Suppressor macrophage treated with lipopolysaccharide for 1 hour (primary cell): ENCODE data around the gene EDN2.

ENCODE experiments used
- DNase-seq, 3 donors: peaks; one replicate each; pipeline ENCODE4 v3.0.0-alpha.2; 2020 to 2022

The EDN2 gene

GRCh38 chr1:41482001-41482765 is 2.3 kb downstream of the EDN2 start:
- no peak for DNase-seq

- DNase-seq = no peak
Measured at GRCh38 chr1:41481109-41481775, 3.2 kb downstream of the EDN2 start.

DNA sequence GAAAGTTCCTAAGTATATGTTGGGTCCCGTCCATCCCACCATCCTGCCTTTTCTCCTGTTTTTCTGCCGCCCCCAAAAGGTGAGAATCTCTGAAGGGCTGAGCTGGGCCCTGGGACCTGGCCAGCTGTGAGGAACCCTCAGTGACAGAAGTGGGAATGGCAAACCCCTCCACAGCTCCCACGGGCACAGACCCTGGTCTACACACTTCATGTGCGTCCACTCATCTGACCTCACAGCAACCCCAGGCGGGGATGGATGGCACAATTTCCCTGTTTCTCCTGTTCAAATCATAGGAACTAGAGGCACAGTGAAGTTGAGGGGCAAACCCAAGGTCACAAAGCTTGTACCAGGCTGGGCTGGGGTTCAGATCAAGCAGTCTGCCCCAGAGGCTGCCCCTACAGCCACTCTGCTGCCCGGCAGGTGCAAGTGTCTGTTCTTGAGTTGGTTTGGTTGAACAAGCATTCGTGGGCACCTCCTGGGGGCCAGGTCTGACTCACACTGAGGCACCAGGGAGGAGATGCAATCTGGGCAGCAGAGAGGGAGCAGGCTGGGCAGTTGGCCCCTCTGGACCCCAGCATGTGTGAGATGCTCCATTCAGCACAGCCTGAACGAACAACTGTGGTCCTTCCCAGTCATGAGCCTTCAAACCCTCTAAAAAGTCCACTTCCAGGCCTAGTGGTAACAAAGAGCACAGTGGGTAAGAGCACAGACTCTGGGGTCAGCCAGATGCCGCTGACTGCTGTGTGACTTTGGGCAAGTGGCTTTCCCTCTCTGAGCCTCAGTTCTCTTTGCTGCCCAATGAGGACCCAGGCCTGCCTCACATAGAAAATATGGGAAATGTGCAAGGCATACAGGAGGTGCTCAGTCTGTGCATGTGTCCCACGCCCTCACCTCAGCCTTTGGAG is 4.0 kb downstream of the EDN2 start:
- no peak for DNase-seq

- no peak for DNase-seq
Measured at GRCh38 chr1:41479808-41480160, 4.7 kb downstream of the EDN2 start.

DNA sequence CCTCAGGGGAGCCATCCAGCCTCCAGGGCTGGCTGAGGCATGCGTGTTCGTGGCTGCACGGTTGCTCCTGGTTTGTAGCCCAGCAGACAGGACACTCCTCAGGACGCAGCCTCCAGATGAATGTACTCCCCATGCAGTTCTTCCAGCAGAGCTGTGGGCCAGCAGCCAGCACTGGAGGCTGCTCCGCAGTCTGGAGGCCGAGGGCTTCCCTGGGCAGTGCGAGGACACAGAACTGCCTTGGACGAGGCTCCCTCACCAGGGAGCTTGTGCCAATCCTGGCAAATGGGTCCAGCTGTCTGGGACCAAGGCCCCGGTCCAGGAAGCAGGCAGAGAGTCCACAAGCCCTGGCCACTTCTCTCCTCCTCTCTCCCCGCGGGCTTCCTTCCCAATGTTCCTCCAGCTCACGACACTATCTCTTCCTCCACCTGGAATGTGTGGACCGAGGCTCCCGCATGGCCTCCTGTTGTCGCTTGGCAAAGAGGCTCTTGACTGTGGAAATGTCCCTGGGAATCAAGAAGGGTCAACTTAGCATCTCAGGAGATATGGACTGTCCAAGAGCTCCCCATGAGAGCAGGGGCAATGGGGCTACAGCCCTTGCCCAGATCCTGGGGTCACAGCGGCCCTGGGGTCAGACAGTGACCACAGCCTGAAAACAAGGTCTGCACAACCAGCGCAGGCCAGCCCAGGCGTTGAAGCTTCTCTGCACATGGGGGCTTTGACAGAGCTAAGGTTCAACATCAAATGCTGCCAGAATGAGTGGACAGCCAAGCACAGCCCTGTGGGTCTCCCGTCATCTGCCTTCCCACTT is 5.3 kb downstream of the EDN2 start:
- no peak for DNase-seq

DNA sequence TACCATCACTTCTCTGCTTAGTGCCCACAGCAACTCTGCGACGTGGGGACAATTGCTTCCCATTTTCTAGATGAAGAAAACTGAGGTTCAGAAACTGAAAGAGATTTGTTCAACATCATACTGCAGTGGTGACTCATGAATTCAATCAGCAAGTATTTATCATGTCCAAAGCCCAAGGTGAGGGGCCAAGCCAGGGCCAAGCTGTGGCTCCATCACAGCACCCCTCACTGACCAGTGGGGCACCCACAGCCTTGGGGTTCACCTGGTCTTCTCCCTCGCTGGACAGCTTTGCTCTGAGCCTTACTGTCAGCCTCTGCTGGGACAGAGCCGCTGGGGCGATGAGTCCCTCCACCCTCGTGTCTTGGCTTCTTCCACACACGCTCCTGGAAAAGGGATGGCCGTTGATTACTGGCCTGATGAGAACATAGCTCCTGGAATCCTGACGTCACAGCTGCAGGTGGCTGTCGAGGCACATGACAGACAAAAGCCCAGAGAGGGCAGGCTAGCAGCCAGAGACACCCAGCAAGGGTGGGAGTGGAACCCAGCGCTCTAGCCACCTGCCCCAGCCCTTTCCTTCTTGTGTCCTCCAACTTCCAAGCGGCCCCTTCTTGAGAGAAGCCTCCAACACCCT is 6.2 kb downstream of the EDN2 start:
- no peak for DNase-seq

DNA sequence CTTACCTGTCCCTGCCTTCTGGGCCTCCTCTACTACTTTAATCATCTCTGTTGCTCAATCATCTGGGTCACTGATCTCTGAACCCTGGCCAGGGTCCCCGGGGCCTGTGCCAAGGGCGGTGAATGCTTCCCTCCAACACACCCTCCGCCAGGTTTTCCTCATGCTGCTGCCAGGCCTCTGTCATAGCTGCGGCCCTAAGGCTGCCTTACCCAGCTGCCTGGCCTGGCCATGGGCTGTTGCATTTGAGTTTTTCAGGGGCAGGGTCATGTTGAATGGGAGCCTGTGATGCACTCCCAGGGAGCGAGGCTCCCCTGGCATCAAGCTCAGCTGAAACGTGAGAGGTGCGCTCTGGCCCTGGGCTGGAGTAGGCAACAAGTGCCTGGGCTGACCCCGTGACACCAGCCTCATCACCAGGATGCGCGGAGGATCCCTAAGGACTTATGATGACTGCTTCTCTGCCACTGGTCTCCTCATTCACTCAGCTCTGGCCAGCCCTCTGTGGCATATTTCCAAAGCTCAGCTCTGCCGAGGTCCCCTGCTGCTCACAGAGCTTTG is 7.6 kb downstream of the EDN2 start:
- DNase-seq = no peak

- no peak for DNase-seq
Measured at GRCh38 chr1:41475859-41476567, 8.5 kb downstream of the EDN2 start.

DNA sequence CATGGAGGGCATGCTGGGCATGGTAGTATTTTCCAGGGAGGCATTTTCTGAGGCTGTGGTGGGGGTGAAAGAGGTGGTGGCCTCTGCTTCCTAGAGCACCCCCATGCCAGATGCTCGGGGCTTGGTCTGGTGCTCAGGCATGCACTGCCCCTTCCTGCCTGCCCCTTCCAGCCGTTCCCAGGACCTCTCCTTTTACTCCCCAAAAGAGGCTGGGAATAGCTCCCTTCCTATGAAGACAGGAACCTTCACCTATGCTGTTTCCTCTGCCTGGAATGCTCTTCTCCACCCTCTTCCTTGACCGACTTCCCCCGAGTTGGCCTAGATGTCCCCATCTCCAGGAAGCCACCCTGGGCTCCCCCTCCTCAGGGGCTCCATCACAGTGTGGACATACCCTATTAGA is 9.1 kb downstream of the EDN2 start:
- DNase-seq = no peak

- no peak for DNase-seq
Measured at GRCh38 chr1:41474490-41475271, 9.8 kb downstream of the EDN2 start.

GRCh38 chr1:41473738-41474362 is 10.6 kb downstream of the EDN2 start:
- no peak for DNase-seq

DNA sequence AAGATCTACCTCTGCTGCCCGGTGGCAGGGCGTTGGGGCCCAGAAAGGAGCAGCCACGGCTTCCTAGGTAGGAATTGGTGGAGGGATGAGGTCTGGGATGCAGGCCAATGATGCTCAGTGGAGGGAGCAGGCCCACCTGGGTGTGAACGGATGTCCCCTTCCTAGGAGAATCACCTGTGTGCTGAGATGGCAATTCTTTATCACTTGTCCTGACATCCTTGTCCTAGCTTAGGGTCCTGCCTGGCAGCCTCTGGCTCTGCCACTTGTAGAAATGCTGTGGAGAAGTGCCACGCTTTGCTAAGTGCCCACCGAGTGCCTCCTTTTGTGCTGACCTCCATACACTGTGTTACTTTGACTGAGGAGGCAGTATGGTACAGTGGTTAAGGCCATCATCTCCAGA is 12.8 kb downstream of the EDN2 start:
- no peak for DNase-seq

GRCh38 chr1:41469706-41470105 is 14.8 kb downstream of the EDN2 start:
- DNase-seq = no peak

GRCh38 chr1:41468122-41468762 is 16.2 kb downstream of the EDN2 start:
- no peak for DNase-seq

DNA sequence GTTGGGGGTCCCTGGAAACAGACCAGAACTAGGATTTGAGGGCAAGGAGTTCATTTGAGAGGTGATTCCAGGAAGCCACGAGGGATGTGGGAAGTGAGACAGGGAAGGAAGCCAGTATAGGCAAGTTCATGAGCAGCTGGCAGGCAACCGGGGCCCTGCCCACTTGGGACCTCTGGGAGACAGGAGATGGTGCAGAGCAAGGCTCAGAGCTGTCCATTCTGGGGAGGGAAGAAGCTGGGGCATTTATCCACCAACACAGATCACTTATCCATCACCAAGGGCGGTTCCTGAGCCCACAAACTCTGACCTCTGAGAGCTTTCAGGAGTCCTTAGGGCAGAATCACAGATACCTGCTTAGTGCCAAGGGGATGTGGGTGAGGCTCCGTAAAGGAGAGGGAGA is 16.8 kb downstream of the EDN2 start:
- no peak for DNase-seq

DNA sequence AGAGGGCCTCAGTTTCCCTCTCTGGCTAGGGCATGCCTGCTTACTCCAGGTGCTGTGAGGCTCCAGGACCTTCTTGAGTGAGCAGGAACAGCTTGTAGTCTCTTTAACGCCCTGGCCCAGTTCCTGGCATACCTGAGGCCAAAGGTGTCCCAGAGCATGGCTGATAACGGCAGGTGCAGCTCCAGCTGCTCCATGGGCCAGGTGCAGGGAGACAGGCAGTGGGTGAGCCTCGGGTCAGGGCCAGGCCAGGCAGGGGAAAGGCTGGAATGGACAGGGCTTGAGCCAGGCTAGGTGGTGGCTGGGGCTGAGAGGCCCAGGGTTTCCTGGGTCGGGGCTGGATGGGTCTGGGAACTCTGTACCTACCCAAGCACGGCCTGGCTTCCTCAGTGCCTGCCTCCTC is 18.3 kb downstream of the EDN2 start:
- no peak for DNase-seq

GRCh38 chr1:41465741-41466140 is 18.7 kb downstream of the EDN2 start:
- DNase-seq = no peak

DNA sequence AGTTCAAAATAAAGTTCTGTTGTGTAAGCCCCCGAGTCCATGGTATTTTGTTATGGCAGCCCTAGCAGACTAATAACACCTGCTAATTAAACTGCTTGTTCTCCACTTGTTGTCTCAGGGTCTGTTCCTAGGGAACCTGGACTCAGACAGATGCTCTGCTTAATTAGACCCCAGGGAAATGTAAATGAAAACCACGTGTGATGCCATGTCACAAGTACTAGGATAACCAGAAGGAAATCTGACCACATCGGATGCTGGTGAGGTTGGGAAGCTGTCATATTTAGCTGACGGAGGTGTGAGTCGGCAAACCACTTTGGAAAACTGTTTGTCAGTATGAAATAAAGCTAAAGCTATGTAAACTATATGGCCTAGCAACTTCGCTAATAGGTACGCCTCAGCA is 19.6 kb downstream of the EDN2 start:
- DNase-seq = no peak

DNA sequence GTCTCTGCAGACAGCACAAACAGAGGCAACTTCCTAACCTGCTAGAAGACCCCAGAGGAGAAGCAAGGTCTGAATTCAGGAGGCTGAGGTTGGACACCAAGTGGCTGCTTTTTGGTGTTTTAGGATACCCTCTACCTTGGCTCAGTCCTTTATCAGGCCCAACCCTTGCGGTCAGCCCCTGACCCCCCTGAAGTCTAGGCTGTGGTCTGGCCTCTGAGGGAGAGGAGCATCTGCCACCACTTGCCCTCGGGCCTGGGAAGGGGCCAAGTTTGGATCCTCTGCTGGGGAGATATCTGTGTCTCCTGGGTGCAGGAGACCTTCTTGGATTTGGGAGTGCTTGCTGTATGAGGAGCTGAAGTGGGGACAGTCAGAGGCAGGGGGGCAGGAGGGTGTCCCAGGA is 21.0 kb downstream of the EDN2 start:
- DNase-seq = no peak

DNA sequence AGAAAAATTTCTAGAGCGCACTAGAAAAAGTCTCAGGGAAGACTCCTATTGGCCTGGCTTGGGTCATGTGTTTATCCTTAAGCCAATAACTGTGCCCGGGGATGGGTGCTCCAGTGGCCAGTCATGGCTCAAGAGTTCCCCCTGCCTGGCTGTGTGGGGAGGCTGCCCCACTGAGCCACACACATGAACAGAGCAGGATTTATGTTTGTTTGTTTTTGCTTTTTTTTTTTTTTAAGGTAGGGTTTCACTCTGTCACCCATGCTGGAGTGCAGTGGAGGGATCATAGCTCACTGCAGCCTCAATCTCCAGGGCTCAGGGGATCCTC is 21.8 kb downstream of the EDN2 start:
- DNase-seq = no peak
